A673 (cell line): ENCODE data around the gene MS4A10.

Experiments
- EZH2 ChIP-seq: fragments of 200-600 bp; sonication (generic); IDR thresholded peaks from 2 replicates; pipeline ENCODE4 v1.6.1; 2017; ENCODE audit warnings: borderline replicate concordance, low read depth, mild to moderate bottlenecking, mixed read lengths, antibody characterized with exemption, low read length; ENCODE audit not compliant: poor library complexity, severe bottlenecking
- TF ChIP-seq, protein P1 (sequence below): fragments of 300-800, 200-600 bp; sonication (generic); conservative IDR thresholded peaks from 2 replicates; pipeline ENCODE4 v1.5.1; 2017; ENCODE audit warnings: low read depth, mild to moderate bottlenecking, antibody characterized with exemption, low read length, moderate library complexity, mixed read lengths

DNA sequence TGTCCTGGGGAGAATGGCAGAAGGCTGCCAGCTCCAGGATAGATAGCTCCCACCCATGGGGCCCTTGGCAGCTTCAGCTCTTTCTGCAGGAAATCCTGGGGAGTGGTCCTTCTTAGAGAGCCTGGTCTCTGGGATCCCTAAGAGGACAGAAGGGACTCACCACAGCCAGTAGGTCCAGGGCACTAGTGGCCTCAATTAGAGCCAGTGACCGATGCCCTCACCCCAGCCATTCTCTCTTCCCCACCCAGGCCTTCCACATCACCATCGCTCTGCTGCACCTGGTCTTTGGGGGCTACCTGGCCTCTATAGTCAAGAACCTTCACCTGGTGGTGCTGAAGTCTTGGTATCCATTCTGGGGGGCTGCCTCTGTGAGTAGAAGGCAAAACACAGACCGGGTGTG is 5.6 kb downstream of the MS4A10 start:
- TF ChIP-seq, protein P1, sequence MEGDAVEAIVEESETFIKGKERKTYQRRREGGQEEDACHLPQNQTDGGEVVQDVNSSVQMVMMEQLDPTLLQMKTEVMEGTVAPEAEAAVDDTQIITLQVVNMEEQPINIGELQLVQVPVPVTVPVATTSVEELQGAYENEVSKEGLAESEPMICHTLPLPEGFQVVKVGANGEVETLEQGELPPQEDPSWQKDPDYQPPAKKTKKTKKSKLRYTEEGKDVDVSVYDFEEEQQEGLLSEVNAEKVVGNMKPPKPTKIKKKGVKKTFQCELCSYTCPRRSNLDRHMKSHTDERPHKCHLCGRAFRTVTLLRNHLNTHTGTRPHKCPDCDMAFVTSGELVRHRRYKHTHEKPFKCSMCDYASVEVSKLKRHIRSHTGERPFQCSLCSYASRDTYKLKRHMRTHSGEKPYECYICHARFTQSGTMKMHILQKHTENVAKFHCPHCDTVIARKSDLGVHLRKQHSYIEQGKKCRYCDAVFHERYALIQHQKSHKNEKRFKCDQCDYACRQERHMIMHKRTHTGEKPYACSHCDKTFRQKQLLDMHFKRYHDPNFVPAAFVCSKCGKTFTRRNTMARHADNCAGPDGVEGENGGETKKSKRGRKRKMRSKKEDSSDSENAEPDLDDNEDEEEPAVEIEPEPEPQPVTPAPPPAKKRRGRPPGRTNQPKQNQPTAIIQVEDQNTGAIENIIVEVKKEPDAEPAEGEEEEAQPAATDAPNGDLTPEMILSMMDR, result no peak
- TF ChIP-seq EZH2, result no peak
